Right lung (tissue), 5 donors: ENCODE results near the gene KDM3B. TPM values are rescaled to one million over a fixed set of nuclear protein-coding genes. Genes with fewer than 3 reads are reported as not detected.

Experiments used
- DNase-seq, 2 donors: peaks; one replicate each; pipeline ENCODE4 v3.0.0-alpha.2; 2013
- polyA plus RNA-seq, 5 donors: library from polyadenylated mRNA; unstranded; fragments of 120-200 nt; gene quantifications; one replicate each; pipeline versions ENCODE4 v1.2.1 to v1.2.3, GENCODE V29; 2013; ENCODE audit warnings: inconsistent platforms in 1 of 5, low replicate concordance in 1 of 5; ENCODE audit not compliant: insufficient read length in 5 of 5, insufficient read depth in 1 of 5

KDM3B gene
- polyA plus RNA-seq, 5 donors, result 58.7 to 86.0 (median 76.6) TPM

DNA sequence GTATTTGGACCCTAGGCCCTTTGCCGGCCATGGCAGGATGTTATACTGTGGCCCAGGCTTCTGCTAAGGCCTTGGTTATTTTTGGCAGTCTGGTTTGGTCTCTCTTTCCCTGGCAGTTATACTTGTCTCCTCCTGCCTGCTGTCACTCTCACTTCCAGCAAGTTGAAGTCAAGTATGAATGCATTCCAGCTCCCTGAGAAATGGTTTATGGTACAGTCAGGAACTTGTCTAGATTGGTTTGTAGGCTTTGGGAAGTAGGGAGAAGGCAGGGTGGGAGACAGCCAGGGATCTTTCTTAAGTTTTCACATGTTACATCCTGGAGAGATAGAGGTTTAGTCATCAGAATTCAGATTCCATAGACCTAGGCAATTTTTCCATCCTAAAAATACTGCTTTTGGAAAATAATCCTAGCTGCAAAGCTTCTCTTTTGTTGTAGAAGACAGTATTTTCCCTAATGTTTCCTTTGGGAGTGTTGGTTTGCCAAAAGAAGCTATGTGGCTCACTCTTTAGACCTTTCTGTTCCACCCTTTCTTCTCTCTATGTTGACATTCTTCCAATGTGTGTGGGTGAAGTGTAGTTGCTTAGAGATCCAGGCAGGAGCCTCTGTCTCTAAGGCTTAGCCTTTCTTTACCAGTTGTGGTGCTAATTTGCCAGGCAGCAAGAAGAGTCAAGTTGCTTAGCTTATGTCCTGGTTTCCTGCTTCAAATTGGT is 2.5 kb upstream of the KDM3B start:
- DNase-seq, result no peak

- no peak for DNase-seq
Measured at GRCh38 chr5:138350563-138350890, 2.0 kb upstream of the KDM3B start.

DNA sequence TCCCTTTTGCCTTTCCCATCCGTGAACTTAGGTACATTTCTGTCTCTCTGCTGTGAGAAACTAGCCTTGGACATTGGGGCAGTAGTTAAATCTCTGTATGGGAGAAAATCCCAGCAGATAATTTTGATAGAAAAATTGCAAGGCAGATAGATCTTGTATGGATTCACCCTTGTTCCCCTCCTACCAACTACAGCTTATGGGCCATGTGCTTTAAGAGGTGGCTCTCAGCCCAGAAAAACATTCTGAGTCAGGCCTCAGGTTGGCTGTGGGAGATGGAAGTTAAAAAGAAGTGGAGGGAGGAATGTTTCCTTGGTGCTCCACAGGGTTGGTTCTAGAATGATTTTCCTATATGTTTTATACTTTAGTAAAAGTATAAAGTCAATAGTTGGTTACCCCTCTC is 1.4 kb upstream of the KDM3B start:
- DNase-seq, result no peak

GRCh38 chr5:138351517-138351916 is 968 bp upstream of the KDM3B start:
- no peak for DNase-seq

GRCh38 chr5:138352722-138353559 is 456 bp downstream of the KDM3B start:
- DNase-seq, result peak; percentile 67 to 70

DNA sequence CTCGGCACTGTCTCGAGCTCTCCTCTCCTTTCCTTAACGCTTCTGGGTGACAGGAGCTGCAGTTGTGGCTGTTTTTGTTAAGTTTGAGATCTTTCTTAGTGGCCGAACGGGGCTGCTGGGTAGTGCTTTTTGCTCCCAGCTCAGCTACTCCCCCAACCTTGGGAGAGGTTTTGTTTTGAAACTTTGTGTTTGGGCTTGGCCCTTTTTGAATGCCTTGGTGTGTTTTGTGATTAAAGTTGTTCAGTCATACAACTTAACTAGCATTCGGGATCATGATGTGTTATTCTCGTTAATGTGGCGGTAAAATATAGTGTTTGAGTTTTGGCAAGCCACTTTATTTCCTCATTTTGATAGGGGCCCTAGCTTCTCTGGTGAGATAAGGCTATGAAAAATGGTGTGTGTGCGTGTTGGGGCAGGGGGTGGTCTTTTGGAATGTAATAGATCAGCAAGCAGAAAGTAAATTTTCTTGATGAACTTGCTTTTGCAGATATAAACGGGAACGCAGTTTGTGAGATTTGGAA is 1.1 kb downstream of the KDM3B start:
- DNase-seq, result peak in 1 of 2 donors; percentile 63

DNA sequence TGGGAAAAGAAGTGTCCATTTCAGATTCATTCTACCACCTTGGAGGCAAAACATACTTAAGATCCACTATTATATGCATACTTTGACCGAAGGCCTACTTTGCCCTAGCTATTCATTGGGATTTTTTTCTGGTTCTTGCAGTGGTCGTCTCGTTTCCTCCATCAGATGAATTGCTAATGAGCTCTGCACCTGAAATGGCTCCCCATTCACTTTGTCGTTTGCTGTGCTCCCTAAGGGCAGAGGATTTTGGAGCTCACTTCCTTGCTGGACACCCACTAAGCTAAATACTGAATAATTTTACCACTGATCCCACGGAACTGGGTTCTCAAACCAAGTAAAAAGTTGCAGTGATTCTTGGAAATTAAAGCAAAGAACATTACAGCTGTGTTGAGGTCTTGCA is 1.9 kb downstream of the KDM3B start:
- no peak for DNase-seq

DNA sequence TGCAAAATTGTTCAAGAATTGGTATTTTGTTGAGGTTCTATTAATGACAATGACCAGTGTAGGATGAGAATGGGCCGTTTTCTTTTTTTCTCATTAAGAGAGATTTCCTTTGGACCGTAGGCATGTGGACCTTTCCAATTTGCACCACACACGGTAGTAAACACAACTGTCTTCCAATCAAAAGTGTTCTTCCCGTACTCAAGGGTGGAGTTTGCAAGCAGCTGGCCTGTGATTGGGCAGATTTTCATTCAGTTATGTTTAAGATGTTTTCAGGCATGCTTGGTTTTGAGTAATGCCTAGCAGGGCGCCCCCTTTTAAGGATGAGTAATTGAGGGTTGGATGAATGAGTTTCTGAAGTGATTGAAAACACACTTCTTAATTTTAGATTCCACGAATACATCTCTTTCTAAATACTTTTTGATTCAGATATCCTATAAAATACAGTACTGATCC is 2.5 kb downstream of the KDM3B start:
- no peak for DNase-seq

GRCh38 chr5:138359621-138360020 is 7.1 kb downstream of the KDM3B start:
- DNase-seq, result no peak

DNA sequence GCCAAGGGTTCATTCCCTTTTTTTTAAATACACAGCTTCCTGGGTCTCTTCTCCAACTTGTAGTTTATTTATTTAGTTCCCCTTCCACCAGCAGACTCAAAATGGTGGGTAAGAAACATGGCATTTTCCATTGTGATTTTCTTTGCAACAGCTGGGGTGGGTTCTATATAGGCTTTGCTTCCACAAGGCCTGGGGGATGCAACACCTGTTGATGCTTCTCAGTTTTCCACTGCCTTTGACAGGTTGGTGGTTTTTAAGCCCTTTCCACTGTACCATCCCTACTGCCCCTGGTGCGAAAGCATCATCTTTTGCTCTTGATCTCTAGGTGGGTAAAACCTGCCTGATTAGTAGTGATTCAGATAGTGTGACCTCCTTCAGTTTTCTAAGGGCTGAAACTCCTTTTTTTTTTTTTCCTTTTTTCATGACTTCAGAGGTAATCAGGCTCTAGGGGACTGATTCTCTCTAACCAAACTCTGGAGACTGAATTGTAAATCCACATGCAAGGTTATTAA is 8.5 kb downstream of the KDM3B start:
- DNase-seq, result no peak

- DNase-seq, result no peak
Measured at GRCh38 chr5:138364576-138364975, 12.1 kb downstream of the KDM3B start.

GRCh38 chr5:138366632-138367382 is 14.3 kb downstream of the KDM3B start:
- no peak for DNase-seq

DNA sequence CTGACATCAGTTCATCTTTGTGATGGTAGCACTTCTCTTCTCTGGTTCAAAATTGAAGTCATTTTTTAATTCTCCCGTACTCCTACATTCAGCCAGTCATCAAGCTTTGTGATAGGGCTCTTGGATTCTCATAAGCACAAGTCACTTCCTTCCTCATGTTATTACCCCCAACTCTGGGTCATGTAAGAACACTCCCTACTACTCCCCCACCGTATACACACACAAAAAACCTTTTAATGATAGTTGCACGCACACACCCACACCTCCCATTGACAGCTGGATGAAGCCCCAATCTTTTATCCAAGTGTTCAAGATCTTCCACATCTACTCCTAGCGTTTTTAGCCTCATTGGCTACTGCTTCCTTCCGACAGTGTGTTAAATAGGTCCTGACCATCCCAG is 16.8 kb downstream of the KDM3B start:
- no peak for DNase-seq

GRCh38 chr5:138369706-138370105 is 17.2 kb downstream of the KDM3B start:
- DNase-seq, result no peak

GRCh38 chr5:138370537-138370936 is 18.1 kb downstream of the KDM3B start:
- DNase-seq, result no peak

DNA sequence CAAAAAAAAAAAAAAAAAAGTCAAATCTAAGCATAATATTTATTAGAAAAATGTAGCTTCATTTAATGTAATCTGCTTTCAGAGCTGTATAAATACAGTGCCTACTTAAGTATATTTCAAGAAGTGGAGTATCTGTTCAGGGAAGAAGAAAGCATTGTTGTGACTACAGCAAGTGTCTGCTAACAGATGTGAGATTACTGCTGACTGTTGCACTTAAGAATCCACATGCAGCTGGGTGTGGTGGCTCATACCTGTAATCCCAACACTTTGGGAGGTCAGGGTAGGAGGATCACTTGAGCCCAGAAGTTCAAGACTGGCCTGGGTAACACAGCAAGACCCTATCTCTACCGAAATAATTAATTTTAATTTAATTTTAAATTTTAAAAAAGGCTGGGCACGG is 19.0 kb downstream of the KDM3B start:
- DNase-seq, result no peak

DNA sequence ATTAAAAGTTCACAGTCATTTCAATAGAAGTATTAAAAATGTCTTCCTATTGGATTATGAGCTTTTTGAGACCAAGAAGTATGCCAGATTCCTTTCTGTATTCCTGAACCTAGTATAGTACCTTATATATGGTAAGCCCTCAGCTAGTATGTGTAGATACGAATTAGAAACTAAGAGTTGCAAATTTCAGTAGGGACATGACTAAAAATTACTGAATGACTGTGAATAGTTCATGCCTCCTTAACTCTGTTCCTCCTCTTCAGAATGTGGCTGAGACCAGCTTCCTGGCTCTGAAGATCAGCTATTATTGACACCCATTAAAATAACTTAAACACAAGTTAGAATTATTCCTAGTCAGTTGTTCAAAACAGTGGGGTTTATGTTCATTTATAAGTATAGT is 19.7 kb downstream of the KDM3B start:
- DNase-seq, result no peak

GRCh38 chr5:138372653-138373052 is 20.2 kb downstream of the KDM3B start:
- DNase-seq, result no peak

- DNase-seq, result no peak
Measured at GRCh38 chr5:138382347-138382746, 29.9 kb downstream of the KDM3B start.

DNA sequence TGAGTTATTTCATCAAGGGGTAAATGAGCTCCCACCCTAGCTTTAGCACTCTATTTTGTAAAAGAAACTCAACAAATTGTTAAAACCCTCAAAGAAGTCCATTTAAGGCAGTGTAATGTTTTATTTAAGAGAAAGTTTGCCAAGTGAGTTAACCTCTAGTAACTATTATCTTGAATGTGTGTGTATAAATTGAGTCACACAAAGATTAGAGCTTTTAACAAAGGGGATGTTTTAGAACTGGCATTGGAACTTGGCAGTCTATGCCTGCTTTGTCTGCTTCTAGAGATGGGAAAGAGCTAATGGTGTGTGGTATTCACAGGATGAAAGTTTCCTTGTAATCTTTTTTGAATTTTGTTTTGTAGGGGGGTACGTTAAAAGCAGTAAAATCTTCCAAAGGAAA is 33.2 kb downstream of the KDM3B start:
- DNase-seq, result no peak

DNA sequence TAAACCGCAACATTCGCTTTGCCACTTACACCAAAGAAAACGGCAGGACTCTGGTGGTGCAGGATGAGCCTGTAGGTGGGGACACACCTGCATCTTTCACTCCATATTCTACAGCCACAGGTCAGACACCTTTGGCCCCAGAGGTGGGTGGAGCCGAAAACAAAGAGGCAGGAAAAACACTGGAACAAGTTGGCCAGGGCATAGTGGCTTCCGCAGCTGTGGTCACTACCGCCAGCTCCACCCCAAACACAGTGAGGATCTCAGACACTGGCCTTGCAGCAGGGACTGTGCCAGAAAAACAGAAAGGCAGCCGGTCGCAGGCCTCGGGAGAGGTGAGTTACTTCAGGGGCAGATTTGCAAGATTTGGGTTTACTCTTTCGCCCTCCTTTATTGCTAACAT is 33.8 kb downstream of the KDM3B start:
- no peak for DNase-seq

GRCh38 chr5:138389332-138389731 is 36.8 kb downstream of the KDM3B start:
- no peak for DNase-seq
